ENCODE measurements around the gene MXD4.

The MXD4 gene

GRCh38 chr4:2261853-2262144, at the start of gene MXD4:
MXD4 (minus strand) TSS chr4:2262109; CDS start chr4:2261980, 129 bp downstream.
- no peak for DNase-seq

GRCh38 chr4:2306773-2307410, 45.0 kb upstream of the MXD4 start:
- DNase-seq: no peak

GRCh38 chr4:2305766-2306501, 44.0 kb upstream of the MXD4 start:
- no peak for DNase-seq

- DNase-seq: no peak
These were observed 43.1 kb upstream of the MXD4 start for GRCh38 chr4:2304877-2305561.

- no peak for DNase-seq
These were observed 42.5 kb upstream of the MXD4 start for GRCh38 chr4:2304321-2304876.

- no peak for DNase-seq
These were observed 41.9 kb upstream of the MXD4 start for GRCh38 chr4:2303686-2304320.

- DNase-seq: no peak
These were observed 41.3 kb upstream of the MXD4 start for GRCh38 chr4:2303121-2303685.

- no peak for DNase-seq
These were observed 40.6 kb upstream of the MXD4 start for GRCh38 chr4:2302387-2303119.

GRCh38 chr4:2301806-2302205, 39.9 kb upstream of the MXD4 start:
- no peak for DNase-seq

- DNase-seq: no peak
These were observed 39.3 kb upstream of the MXD4 start for GRCh38 chr4:2301225-2301642.

- no peak for DNase-seq
These were observed 38.7 kb upstream of the MXD4 start for GRCh38 chr4:2300431-2301224.

- no peak for DNase-seq
These were observed 37.9 kb upstream of the MXD4 start for GRCh38 chr4:2299794-2300193.

GRCh38 chr4:2298532-2298991, 36.7 kb upstream of the MXD4 start:
- DNase-seq: no peak

GRCh38 chr4:2297606-2298531, 36.0 kb upstream of the MXD4 start:
- no peak for DNase-seq

GRCh38 chr4:2296631-2297601, 35.0 kb upstream of the MXD4 start:
- DNase-seq: no peak

- no peak for DNase-seq
These were observed 34.1 kb upstream of the MXD4 start for GRCh38 chr4:2295900-2296442.

- no peak for DNase-seq
These were observed 33.6 kb upstream of the MXD4 start for GRCh38 chr4:2295500-2295899.

- DNase-seq: peak; percentile 42
These were observed 30.8 kb upstream of the MXD4 start for GRCh38 chr4:2292646-2293108.
